IPS-15b (cell line): ENCODE results near the gene COBL.

Source experiments
- H3K27me3 ChIP-seq: one replicate; pipeline ENCODE4 v1.6.1; 2013; ENCODE audit warnings: low read length; ENCODE audit not compliant: control insufficient read depth, insufficient read depth
- H3K36me3 ChIP-seq: one replicate; pipeline ENCODE4 v1.6.1; 2013; ENCODE audit warnings: low read length; ENCODE audit not compliant: control insufficient read depth, insufficient read depth
- H3K4me1 ChIP-seq: one replicate; pipeline ENCODE4 v1.6.1; 2013; ENCODE audit warnings: mild to moderate bottlenecking, low read length; ENCODE audit not compliant: control insufficient read depth, insufficient read depth
- H3K4me3 ChIP-seq: one replicate; pipeline ENCODE4 v1.5.1; 2013; ENCODE audit warnings: low read depth, low read length
- H3K9ac ChIP-seq: one replicate; pipeline ENCODE4 v1.6.1; 2013; ENCODE audit warnings: low read depth, mild to moderate bottlenecking, low read length
- H3K9me3 ChIP-seq: one replicate; pipeline ENCODE4 v1.6.1; 2013; ENCODE audit warnings: mild to moderate bottlenecking, low read length; ENCODE audit not compliant: control insufficient read depth, insufficient read depth

The COBL gene

GRCh38 chr7:51349820-51350545 is 33.4 kb upstream of the COBL start:
- Histone ChIP-seq H3K36me3 (no peaks in the 10 kb centered on the region), H3K27me3 (no peaks in the 10 kb centered on the region), H3K9ac (no peak overlapping the region), H3K4me3 (no peak overlapping the region), H3K4me1 (peaks cover 5% of the 10 kb centered on the region), H3K9me3 (no peaks in the 10 kb centered on the region)

GRCh38 chr7:51346126-51346525 is 29.5 kb upstream of the COBL start:
- Histone ChIP-seq H3K4me1 (peaks cover 7% of the 10 kb centered on the region), H3K9me3 (no peaks in the 10 kb centered on the region), H3K36me3 (no peaks in the 10 kb centered on the region), H3K4me3 (no peak overlapping the region), H3K9ac (no peak overlapping the region), H3K27me3 (no peaks in the 10 kb centered on the region)

- H3K4me1 ChIP-seq, result peaks cover 2% of the 10 kb centered on the region
- no peaks in the 10 kb centered on the region for H3K27me3 ChIP-seq
- H3K9me3 ChIP-seq, result no peaks in the 10 kb centered on the region
- H3K4me3 ChIP-seq, result no peak overlapping the region
- no peak overlapping the region for H3K9ac ChIP-seq
- no peaks in the 10 kb centered on the region for H3K36me3 ChIP-seq
Observed at GRCh38 chr7:51344406-51345138, 28.0 kb upstream of the COBL start.

GRCh38 chr7:51340936-51341335 is 24.3 kb upstream of the COBL start:
- Histone ChIP-seq H3K4me1 (peaks cover 2% of the 10 kb centered on the region), H3K4me3 (no peak overlapping the region), H3K36me3 (no peaks in the 10 kb centered on the region)

GRCh38 chr7:51340029-51340838 is 23.6 kb upstream of the COBL start:
- Histone ChIP-seq H3K4me3 (no peak overlapping the region), H3K36me3 (no peaks in the 10 kb centered on the region), H3K4me1 (peaks cover 2% of the 10 kb centered on the region), H3K9me3 (no peaks in the 10 kb centered on the region), H3K27me3 (no peaks in the 10 kb centered on the region), H3K9ac (no peak overlapping the region)

More at GRCh38 chr7:51340936-51341335, 24.3 kb upstream of the COBL start:
- no peaks in the 10 kb centered on the region for H3K9me3 ChIP-seq
- H3K27me3 ChIP-seq, result no peaks in the 10 kb centered on the region
- no peak overlapping the region for H3K9ac ChIP-seq

- Histone ChIP-seq H3K27me3 (no peaks in the 10 kb centered on the region), H3K36me3 (no peaks in the 10 kb centered on the region), H3K4me1 (no peaks in the 10 kb centered on the region), H3K9ac (no peak overlapping the region), H3K4me3 (no peak overlapping the region), H3K9me3 (no peaks in the 10 kb centered on the region)
Observed at GRCh38 chr7:51335057-51335456, 18.4 kb upstream of the COBL start.

- Histone ChIP-seq H3K36me3 (no peaks in the 10 kb centered on the region), H3K4me1 (peaks cover 24% of the 10 kb centered on the region), H3K9ac (no peak overlapping the region), H3K9me3 (no peaks in the 10 kb centered on the region), H3K4me3 (no peak overlapping the region), H3K27me3 (no peaks in the 10 kb centered on the region)
Observed at GRCh38 chr7:51329696-51330263, 13.2 kb upstream of the COBL start.

- Histone ChIP-seq H3K27me3 (no peaks in the 10 kb centered on the region), H3K9me3 (no peaks in the 10 kb centered on the region), H3K4me1 (peaks cover 29% of the 10 kb centered on the region), H3K4me3 (peak overlapping the region; percentile 44), H3K36me3 (no peaks in the 10 kb centered on the region), H3K9ac (peak overlapping the region; percentile 47)
Observed at GRCh38 chr7:51328351-51328801, 11.8 kb upstream of the COBL start.

GRCh38 chr7:51327287-51327717 is 10.7 kb upstream of the COBL start:
- peak overlapping the region; percentile 44 for H3K4me3 ChIP-seq
- H3K9me3 ChIP-seq, result no peaks in the 10 kb centered on the region
- H3K9ac ChIP-seq, result peak overlapping the region; percentile 74
- no peaks in the 10 kb centered on the region for H3K36me3 ChIP-seq
- no peaks in the 10 kb centered on the region for H3K27me3 ChIP-seq
- peaks cover 29% of the 10 kb centered on the region for H3K4me1 ChIP-seq

- peaks cover 29% of the 10 kb centered on the region for H3K4me1 ChIP-seq
- peak overlapping the region; percentile 73 for H3K9ac ChIP-seq
- H3K27me3 ChIP-seq, result no peaks in the 10 kb centered on the region
- H3K36me3 ChIP-seq, result no peaks in the 10 kb centered on the region
- no peaks in the 10 kb centered on the region for H3K9me3 ChIP-seq
- peak overlapping the region; percentile 41 for H3K4me3 ChIP-seq
Observed at GRCh38 chr7:51326656-51327286, 10.2 kb upstream of the COBL start.

- H3K27me3 ChIP-seq, result no peaks in the 10 kb centered on the region
- peak overlapping the region; percentile 16 for H3K4me3 ChIP-seq
- H3K4me1 ChIP-seq, result peaks cover 29% of the 10 kb centered on the region
- H3K36me3 ChIP-seq, result no peaks in the 10 kb centered on the region
- H3K9ac ChIP-seq, result no peak overlapping the region
- no peaks in the 10 kb centered on the region for H3K9me3 ChIP-seq
Observed at GRCh38 chr7:51325908-51326307, 9.3 kb upstream of the COBL start.
